Measurements from ENCODE around the gene NOC4L. TPM values are rescaled to one million over a fixed set of nuclear protein-coding genes. Genes with fewer than 3 reads are reported as not detected.

Gene NOC4L
- total and polyA plus RNA-seq, 7 donors, result 7.9 to 36.7 (median 25.7) TPM

DNA sequence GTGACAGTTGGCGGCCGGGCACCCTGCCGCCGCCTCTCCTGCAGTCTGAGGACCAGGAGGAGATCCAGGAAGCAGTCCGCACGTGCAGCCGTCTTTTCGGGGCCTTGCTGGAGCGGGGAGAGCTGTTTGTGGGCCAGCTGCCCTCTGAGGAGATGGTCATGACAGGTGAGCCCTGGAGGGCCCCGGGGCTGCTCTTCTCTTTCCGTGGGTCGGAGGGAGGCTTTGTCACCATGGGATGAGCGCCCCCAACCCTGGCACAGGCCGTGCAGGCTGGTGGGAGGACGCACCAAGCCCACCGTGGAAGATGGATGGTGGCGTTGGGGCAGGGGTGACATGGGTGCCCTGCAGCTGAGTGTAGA is 532 bp downstream of the NOC4L start:
- Histone ChIP-seq H3K36me3 (ENCODE audit: insufficient read depth in 1 of 2, low read depth in 1 of 2) (peaks cover 5 to 56% of the 10 kb centered on the region in 2 donors), H3K4me3 (peak overlapping the region; percentile 96), H3K4me1 (peaks cover 17% of the 10 kb centered on the region), H3K9me3 (no peaks in the 10 kb centered on the region), H3K27me3 (ENCODE audit: insufficient read depth in 3 of 3, low read length in 2 of 3) (no peaks in the 10 kb centered on the region), H3K27ac (peak overlapping the region; percentile 89)
- DNase-seq (no peak), ATAC-seq (peak in 2 of 4 donors; percentile 8 to 15)
- TF ChIP-seq, protein P1, sequence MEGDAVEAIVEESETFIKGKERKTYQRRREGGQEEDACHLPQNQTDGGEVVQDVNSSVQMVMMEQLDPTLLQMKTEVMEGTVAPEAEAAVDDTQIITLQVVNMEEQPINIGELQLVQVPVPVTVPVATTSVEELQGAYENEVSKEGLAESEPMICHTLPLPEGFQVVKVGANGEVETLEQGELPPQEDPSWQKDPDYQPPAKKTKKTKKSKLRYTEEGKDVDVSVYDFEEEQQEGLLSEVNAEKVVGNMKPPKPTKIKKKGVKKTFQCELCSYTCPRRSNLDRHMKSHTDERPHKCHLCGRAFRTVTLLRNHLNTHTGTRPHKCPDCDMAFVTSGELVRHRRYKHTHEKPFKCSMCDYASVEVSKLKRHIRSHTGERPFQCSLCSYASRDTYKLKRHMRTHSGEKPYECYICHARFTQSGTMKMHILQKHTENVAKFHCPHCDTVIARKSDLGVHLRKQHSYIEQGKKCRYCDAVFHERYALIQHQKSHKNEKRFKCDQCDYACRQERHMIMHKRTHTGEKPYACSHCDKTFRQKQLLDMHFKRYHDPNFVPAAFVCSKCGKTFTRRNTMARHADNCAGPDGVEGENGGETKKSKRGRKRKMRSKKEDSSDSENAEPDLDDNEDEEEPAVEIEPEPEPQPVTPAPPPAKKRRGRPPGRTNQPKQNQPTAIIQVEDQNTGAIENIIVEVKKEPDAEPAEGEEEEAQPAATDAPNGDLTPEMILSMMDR (IDR thresholded peaks at IDR 0.05), result no peak
- 3 to 4% (median 4%) methylated on average over 14 to 17 of the region's 17 CpGs for WGBS, 3 donors
- intact Hi-C loops (cut with DNase I), result loop anchor here in 1 of 2 donors (1.0 kb wide), 1 partner anchor 49 kb away; no protein-coding TSS in a partner anchor

- no peaks in the 10 kb centered on the region for H3K9me3 ChIP-seq
- peak overlapping the region; percentile 89 for H3K27ac ChIP-seq
- peaks cover 5 to 50% of the 10 kb centered on the region in 2 donors for H3K36me3 ChIP-seq (ENCODE audit: insufficient read depth in 1 of 2, low read depth in 1 of 2)
- H3K4me3 ChIP-seq, result peak overlapping the region; percentile 96
- no peaks in the 10 kb centered on the region for H3K27me3 ChIP-seq (ENCODE audit: insufficient read depth in 3 of 3, low read length in 2 of 3)
- ATAC-seq, result no peak
- intact Hi-C loops (cut with DNase I), result loop anchor here in 1 of 2 donors (1.0 kb wide), 1 partner anchor 48 kb away; no protein-coding TSS in a partner anchor
- H3K4me1 ChIP-seq, result peaks cover 17% of the 10 kb centered on the region
- DNase-seq, result peak in 1 of 2 donors; percentile 47
- 75 to 82% (median 76%) methylated on average over 6 to 7 of the region's 7 CpGs for WGBS, 3 donors
- TF ChIP-seq, protein P1 (IDR thresholded peaks at IDR 0.05), result no peak
Measured at GRCh38 chr12:132145334-132145733, 1.1 kb downstream of the NOC4L start.

GRCh38 chr12:132146098-132146497 is 1.8 kb downstream of the NOC4L start:
- Histone ChIP-seq H3K9me3 (no peaks in the 10 kb centered on the region), H3K27me3 (ENCODE audit: insufficient read depth in 3 of 3, low read length in 2 of 3) (no peaks in the 10 kb centered on the region), H3K36me3 (ENCODE audit: insufficient read depth in 1 of 2, low read depth in 1 of 2) (peaks cover 5 to 45% of the 10 kb centered on the region in 2 donors), H3K27ac (no peak overlapping the region), H3K4me3 (no peak overlapping the region), H3K4me1 (peaks cover 17% of the 10 kb centered on the region)
- no peak for ATAC-seq
- TF ChIP-seq, protein P1 (IDR thresholded peaks at IDR 0.05), result no peak
- intact Hi-C loops (cut with DNase I), result no loop called here
- no peak for DNase-seq
- WGBS, 3 donors, result 93 to 95% (median 94%) methylated on average over 24 of the region's 24 CpGs

GRCh38 chr12:132146772-132147422 is 2.6 kb downstream of the NOC4L start:
- intact Hi-C loops (cut with DNase I), result no loop called here
- Histone ChIP-seq H3K9me3 (no peaks in the 10 kb centered on the region), H3K27ac (no peak overlapping the region), H3K4me3 (no peak overlapping the region), H3K36me3 (ENCODE audit: insufficient read depth in 1 of 2, low read depth in 1 of 2) (peaks cover 2 to 45% of the 10 kb centered on the region in 2 donors), H3K4me1 (peaks cover 17% of the 10 kb centered on the region), H3K27me3 (ENCODE audit: insufficient read depth in 3 of 3, low read length in 2 of 3) (no peaks in the 10 kb centered on the region)
- WGBS, 3 donors, result 86 to 89% (median 88%) methylated on average over 19 of the region's 19 CpGs
- TF ChIP-seq, protein P1 (IDR thresholded peaks at IDR 0.05), result no peak
- ATAC-seq (no peak), DNase-seq (no peak)
